ENCODE results near the gene HERC3. TPM values are rescaled to one million over a fixed set of nuclear protein-coding genes. Genes with fewer than 3 reads are reported as not detected.

The HERC3 gene
- polyA plus RNA-seq, 4 donors: 12.5 to 16.3 (median 15.8) TPM

GRCh38 chr4:88655226-88655625 lies 62.9 kb downstream of the HERC3 start:
- DNase-seq (ENCODE audit: low read depth in 4 of 4, low spot score in 2 of 4): no peak

DNA sequence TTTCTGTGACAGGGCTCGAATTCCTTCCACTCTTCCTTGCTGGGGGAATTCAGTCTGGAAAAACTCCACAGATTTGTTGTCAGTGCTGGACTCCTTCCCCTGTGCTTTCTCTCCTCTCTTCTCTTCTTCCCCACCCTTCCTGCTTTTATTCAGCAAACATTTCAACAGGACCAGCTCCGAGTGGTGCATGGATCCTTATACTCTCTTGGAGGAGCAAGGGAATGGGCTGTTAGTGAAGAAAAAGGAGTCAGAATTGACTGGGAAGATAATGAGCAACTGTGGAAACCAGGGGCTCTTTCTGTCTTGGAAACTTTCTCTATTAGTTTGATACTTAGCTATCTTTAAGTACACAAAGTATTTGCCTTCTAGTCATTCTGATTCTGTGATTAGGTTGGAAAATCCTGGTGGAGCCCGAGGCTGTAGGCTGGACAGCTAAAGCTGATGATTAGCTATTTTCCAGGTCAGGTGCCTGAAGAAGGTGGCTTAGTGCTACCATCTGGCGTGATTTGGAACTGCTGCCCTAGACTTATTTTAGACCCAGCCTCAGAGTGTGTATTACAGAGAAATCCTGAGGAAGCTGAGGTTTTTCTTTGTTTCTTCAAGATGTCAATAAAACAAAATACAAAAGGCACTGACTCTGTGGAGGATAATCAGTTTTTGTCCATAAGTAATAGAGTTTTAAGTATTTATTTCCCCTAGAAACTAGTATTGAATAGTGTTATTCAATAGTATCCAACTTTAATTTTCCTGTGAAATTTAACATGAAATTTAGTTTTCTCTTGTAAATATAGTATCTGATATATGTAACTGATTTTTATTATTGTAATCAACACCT lies 67.0 kb downstream of the HERC3 start:
- DNase-seq (ENCODE audit: low read depth in 4 of 4, low spot score in 2 of 4): peak in 3 of 4 donors; percentile 11 to 44 (median 21)

DNA sequence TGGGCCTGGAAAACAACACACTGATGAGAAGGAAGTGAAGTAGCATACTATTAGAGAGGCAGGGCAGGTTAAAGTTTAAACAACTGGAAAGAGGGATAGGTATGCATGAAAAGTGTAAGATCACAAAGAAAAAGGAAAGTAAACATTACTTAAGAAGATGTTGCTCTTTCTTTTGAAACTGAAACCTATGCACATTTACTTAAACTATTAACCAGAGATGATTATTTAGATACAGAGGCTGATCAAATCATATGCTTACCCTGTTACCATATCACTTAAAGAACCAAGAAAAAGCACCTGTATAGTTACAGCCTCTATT lies 67.6 kb downstream of the HERC3 start:
- no peak for DNase-seq (ENCODE audit: low read depth in 4 of 4, low spot score in 2 of 4)

- DNase-seq (ENCODE audit: low read depth in 4 of 4, low spot score in 2 of 4): no peak
These were observed 68.4 kb downstream of the HERC3 start for GRCh38 chr4:88660446-88661294.

GRCh38 chr4:88661739-88662138 lies 69.5 kb downstream of the HERC3 start:
- DNase-seq (ENCODE audit: low read depth in 4 of 4, low spot score in 2 of 4): no peak

DNA sequence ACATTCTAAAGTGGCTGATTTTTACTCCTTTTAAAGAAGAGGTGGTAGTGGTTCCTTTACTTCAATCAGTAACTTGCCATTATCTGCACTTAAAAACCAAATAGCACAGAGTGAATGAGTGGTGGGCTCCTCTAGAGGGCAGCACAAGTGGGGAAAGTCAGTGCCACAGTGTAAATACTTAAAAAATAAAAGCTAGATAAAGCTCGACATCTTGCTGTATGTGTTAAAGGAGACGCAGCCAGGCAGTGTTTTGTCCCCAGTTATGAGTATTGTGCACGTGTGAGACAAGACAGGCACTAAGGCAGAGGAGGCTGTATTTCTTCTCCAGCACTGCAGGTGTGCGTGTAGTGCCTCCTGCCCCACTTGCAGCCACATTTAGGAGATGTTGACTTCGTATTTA lies 80.7 kb downstream of the HERC3 start:
- no peak for DNase-seq (ENCODE audit: low read depth in 4 of 4, low spot score in 2 of 4)

DNA sequence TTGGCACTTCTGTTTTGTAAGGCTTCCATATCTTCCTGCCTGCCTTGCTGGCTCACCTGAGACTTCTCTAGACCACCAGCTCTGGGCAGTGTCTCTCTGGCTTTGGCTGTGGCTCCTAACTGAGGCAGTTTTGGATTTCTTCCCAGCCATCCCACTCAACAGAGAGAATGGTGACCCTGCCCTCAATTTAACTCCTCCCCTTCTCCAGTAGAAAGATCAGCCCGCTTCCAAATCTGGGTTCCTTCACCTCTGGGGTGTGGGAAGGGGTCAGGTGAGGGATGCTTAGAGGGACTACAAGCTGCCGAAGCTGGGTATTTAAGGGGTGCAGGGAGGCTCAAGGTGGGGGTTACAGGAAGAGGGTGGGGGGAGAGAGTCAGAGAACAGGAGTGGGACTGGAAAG lies 81.6 kb downstream of the HERC3 start:
- DNase-seq (ENCODE audit: low read depth in 4 of 4, low spot score in 2 of 4): no peak

DNA sequence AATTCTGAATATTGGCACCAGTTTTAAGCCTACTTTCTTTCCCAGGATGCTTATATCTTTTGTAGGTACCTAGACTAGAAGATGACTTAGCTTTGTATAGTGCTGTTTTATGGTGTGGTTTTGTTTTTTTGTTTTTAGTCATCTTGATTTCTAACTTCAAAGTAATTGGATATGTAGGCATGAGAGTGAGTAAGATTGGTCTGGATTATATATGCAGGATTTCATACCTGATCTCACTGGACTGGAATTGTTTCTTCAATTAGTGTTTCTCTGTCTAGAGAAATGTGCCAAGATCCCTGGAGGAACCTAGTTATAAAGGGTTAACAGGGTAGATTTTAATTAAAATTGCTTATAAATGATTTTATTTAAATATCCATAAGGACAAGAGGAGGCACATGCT lies 82.3 kb downstream of the HERC3 start:
- DNase-seq (ENCODE audit: low read depth in 4 of 4, low spot score in 2 of 4): no peak

DNA sequence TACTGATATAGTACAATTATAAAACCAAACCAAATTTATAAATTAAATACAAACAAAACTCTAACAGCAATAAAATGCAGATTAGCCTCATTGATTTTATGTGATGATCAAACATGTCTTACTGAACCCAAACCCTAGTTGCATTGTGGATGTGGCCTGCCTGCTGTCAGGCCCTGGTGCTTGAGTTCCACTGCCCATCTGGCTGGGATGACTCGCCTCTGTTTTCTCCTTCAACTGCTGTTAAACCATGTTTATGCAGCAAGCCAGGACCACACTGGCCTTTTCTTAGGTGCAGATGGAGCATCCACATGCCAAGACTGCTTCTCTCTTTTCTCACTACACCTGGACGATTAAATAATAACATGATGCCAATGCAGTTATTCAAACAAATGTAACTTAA lies 82.7 kb downstream of the HERC3 start:
- DNase-seq (ENCODE audit: low read depth in 4 of 4, low spot score in 2 of 4): no peak

GRCh38 chr4:88675543-88675942 lies 83.3 kb downstream of the HERC3 start:
- no peak for DNase-seq (ENCODE audit: low read depth in 4 of 4, low spot score in 2 of 4)

DNA sequence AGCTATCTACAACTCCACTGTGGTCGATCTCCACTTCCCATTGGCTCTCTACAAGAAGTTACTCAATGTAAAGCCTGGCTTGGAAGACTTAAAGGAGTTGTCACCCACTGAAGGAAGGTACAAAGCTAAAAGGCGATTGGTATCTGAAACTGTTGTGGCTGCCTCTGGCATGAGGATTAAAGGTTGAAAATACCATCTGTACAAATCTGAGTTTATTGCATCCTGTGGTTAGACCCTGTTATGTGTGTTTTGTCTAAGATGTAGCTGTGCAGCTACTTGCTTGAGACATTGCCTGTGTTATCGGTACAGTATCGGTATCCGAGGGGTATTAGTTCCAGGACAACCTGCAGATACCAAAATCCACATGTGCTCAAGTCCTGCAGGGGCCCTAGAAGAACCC lies 88.9 kb downstream of the HERC3 start:
- DNase-seq (ENCODE audit: low read depth in 4 of 4, low spot score in 2 of 4): no peak

DNA sequence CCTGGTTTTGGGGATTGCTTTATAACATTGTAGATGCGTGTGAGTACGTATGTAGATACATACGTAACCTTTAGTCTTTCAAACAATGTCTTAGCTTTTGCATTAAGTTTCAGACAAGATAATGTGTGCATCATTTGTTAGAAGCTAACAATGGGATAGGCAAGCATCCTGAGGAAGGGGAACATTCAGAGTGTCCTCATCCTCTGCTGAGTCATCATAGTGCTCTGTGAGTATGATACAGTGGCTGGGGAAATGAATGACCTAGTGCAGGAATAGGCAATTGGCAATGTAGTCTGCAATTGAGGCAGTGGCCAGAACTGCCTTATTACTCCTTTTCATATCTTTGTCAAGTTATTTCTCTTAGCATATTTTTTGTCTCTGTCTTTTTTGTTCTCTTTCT lies 98.1 kb downstream of the HERC3 start:
- DNase-seq (ENCODE audit: low read depth in 4 of 4, low spot score in 2 of 4): no peak

- no peak for DNase-seq (ENCODE audit: low read depth in 4 of 4, low spot score in 2 of 4)
These were observed 101.5 kb downstream of the HERC3 start for GRCh38 chr4:88693792-88694191.

DNA sequence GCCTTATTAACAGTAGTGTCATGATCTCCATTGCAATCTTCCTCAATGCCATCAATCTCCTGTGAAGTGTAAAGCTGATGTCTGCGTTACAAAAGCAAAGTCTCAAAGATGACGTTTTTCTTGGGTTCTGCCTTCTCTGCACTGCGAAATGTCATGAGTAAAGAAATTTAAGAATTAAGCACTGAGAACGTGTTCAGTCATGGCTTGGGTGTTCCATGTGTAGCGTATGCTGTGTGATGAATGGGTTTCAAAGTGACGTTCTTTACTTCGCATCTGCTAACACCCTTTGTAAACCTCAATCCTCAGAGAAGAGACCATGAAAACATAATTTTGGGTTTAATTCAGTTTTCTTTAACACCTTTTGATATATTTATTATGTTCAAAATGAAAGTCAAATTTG lies 104.3 kb downstream of the HERC3 start:
- DNase-seq (ENCODE audit: low read depth in 4 of 4, low spot score in 2 of 4): no peak

- no peak for DNase-seq (ENCODE audit: low read depth in 4 of 4, low spot score in 2 of 4)
These were observed 104.9 kb downstream of the HERC3 start for GRCh38 chr4:88697141-88697540.

DNA sequence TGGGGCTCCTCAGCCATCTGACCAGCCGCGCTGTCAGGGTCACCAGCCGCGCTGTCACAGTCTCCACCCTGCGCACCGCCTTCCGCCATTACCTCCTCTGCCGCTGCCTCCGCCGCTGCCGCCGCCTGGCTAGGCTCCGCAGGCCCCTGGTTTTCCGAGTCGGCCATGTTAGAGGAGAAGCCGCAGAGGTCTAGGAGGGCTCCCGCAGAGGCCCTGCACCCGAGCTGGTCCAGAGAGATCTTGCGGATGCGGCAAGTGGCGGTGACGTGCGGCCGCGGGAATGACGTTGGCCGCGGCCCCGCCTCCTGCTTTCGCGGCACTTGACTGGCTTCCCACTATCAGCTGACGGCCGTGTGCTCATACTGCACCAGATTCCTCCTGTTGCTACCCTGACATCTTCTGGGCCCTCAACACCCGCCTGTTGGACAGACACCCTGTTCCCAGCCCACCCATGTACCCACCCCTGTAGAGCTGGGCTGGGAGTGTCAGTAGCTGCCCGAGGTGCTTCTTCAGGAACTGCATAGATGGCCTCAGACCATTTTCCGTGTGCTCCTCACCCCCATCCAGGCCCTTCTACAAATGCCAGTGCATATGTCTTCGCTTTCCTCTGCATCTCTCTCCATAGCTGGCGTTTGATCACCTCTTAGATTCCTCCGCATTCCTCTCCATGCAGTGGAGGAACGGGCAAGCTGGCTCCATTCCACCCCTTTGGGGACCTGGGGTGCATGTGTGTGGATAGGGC lies 105.5 kb downstream of the HERC3 start, which contains the start of gene NAP1L5:
Gene NAP1L5 (minus strand): TSS at position 242 of the 742 bp plus-strand sequence. CDS start 75 bp downstream, at position 167.
- DNase-seq (ENCODE audit: low read depth in 4 of 4, low spot score in 2 of 4): peak in 1 of 4 donors; percentile 31

DNA sequence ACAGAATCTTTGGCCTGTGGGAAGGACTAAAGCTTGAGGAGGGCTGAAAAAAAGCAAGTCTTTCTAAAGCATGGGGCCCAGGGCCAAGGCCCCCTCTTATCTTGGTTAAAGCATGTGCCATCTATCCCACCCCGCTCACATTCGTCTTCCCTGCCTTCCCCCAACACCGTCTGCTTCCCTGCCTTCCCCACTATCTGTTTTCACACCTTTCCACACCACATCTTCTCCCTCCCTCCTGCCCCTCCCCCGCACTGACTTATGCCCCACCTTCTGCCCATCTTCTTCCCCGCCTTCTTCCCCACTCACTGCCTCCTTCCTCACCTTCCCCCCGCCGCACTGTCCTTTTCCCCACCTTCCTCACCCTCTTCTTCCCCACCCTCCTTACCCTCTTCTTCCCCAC lies 106.2 kb downstream of the HERC3 start:
- DNase-seq (ENCODE audit: low read depth in 4 of 4, low spot score in 2 of 4): no peak

DNA sequence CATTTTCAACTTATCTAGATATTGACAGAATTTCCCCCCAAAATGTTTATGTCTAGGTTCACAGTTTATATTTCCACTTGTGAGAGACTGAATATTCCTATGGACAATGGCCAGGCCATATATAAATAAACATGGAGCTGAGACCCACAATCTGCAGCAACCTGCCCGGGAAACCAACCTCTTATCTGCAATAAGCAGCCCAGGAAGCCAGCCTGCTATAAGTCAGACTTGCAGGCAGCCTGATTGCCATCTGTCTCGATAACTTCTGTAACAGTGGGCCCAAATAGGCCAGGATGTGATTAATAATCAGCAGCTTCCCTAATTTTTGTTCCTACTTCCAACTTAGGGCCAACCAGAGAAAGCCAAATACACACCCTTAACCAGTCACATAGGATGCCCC lies 110.5 kb downstream of the HERC3 start:
- DNase-seq (ENCODE audit: low read depth in 4 of 4, low spot score in 2 of 4): no peak

GRCh38 chr4:88705223-88705622 lies 112.9 kb downstream of the HERC3 start:
- no peak for DNase-seq (ENCODE audit: low read depth in 4 of 4, low spot score in 2 of 4)

DNA sequence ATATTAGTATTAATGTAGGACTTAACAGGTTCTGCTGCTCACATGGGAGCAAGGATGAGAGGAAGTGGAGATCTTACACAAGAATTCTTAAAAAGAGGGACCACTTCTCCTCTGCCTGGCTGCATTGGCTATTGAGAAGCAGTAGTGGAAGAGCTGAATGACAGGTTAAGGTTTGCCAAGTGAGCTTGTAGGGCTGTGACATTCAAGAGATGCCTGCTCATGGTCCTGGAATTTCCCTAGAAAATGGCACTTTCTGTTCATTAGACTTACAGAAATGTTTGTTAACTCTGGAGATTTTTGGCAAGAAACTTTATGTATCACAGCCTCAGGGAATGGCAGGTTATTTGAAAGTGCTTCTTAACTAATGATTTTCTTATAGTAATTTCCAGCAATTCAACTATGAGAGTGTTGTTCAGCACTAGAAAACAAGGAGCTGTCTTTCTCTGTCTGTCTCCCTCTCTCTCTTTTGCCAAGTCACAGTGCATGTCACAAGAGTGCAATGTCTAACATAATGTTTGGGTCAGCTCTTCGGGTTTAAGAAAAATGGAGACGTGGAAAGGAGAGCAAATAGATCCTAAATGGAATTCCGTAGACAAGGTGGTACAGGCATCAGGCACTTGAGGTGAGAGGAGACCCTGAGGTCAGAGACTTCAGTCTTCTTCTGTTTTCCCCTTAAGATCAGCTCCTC lies 113.7 kb downstream of the HERC3 start:
- DNase-seq (ENCODE audit: low read depth in 4 of 4, low spot score in 2 of 4): no peak

DNA sequence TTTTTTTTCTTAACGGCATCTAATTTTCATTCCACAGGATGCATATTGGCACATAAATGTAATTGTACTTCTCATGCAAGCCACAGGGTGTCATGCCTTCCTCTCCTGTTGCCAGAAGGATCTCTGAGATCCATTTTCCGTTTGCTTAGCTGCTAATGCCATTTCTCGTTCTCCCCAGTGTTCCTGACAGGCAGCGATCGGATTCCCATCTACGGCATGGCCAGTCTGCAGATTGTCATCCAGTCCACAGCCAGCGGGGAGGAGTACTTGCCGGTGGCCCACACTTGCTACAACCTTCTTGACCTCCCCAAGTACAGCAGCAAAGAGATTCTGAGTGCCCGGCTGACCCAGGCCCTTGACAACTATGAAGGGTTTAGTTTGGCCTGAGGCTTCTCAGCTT lies 114.3 kb downstream of the HERC3 start:
- DNase-seq (ENCODE audit: low read depth in 4 of 4, low spot score in 2 of 4): peak in 1 of 4 donors; percentile 26

Data from left renal cortex interstitium (tissue), 4 donors.